Epithelial cell of proximal tubule (primary cell): ENCODE measurements around the gene NTN1. TPM values are rescaled to one million over a fixed set of nuclear protein-coding genes. Genes with fewer than 3 reads are reported as not detected.

ENCODE experiments used
- DNase-seq: peaks from one replicate; pipeline ENCODE4 v3.0.0-alpha.2; 2011; ENCODE audit warnings: low read depth
- H3K4me3 ChIP-seq: 2 replicates; pipeline ENCODE4 v1.5.1; 2011; ENCODE audit warnings: low read depth, mild to moderate bottlenecking, low read length
- total RNA-seq: library from RNA; depleted of rRNA; stranded (reverse); fragments of >200 nt; gene quantifications from 2 replicates; pipeline ENCODE4 v1.2.3, GENCODE V29; 2015
- TF ChIP-seq, protein P1 (sequence below): conservative IDR thresholded peaks from 2 replicates; pipeline ENCODE4 v1.5.1; 2012; ENCODE audit warnings: low read depth, mild to moderate bottlenecking, low read length

Gene NTN1
- total RNA-seq, 1 donor from 2014 or later = 1.3 TPM

- no peak overlapping the region for H3K4me3 ChIP-seq
- TF ChIP-seq, protein P1, sequence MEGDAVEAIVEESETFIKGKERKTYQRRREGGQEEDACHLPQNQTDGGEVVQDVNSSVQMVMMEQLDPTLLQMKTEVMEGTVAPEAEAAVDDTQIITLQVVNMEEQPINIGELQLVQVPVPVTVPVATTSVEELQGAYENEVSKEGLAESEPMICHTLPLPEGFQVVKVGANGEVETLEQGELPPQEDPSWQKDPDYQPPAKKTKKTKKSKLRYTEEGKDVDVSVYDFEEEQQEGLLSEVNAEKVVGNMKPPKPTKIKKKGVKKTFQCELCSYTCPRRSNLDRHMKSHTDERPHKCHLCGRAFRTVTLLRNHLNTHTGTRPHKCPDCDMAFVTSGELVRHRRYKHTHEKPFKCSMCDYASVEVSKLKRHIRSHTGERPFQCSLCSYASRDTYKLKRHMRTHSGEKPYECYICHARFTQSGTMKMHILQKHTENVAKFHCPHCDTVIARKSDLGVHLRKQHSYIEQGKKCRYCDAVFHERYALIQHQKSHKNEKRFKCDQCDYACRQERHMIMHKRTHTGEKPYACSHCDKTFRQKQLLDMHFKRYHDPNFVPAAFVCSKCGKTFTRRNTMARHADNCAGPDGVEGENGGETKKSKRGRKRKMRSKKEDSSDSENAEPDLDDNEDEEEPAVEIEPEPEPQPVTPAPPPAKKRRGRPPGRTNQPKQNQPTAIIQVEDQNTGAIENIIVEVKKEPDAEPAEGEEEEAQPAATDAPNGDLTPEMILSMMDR = no peak
- DNase-seq = no peak
Observed at GRCh38 chr17:9080983-9081382, 59.7 kb downstream of the NTN1 start.

GRCh38 chr17:9086577-9086976 is 65.3 kb downstream of the NTN1 start:
- DNase-seq = no peak
- TF ChIP-seq, protein P1 = no peak
- H3K4me3 ChIP-seq = no peak overlapping the region

- no peak for DNase-seq
- TF ChIP-seq, protein P1 = no peak
- H3K4me3 ChIP-seq = no peak overlapping the region
Observed at GRCh38 chr17:9087921-9088320, 66.6 kb downstream of the NTN1 start.

DNA sequence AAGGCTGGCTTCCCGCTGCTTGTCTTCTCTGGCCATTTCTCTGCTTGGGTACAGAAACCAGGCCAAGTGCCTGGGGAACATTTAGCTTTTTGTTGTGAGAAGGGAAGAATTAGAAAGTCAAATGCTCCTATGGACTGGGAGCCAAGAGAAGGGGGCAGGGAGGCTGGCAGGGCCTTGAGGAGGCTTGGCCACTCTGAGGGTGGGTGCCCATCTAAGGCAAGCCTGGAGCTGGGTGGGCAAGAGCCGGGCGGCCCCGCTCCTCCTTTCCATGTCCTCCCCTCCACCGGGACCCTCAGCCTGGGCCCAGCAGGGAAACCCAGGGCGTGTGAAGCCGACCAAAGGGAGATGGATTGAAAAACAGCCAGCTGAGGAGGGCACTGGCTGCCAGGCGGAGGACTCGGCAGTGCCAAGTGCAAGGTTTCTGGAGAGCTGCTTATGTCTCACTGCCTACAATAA is 69.4 kb downstream of the NTN1 start:
- no peak for DNase-seq
- TF ChIP-seq, protein P1 = no peak
- H3K4me3 ChIP-seq = no peak overlapping the region

DNA sequence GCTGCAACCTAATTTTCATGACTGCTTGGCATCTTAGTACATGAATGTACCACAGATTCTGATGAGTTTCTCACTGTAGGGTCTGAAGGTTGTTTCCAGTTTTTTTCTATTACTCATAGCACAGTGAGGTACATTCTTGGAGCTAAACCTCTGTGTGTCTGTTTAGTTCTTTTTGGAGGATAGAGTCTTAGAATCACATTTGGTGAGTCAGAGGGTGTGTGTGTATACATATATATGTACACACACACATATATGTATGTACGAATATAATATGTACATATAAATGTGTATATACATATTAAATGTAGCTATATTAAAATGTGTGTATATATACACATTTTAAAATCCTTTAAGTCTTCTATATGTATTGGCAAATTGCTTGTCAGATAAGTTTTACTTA is 72.9 kb downstream of the NTN1 start:
- no peak overlapping the region for H3K4me3 ChIP-seq
- TF ChIP-seq, protein P1 = no peak
- no peak for DNase-seq

DNA sequence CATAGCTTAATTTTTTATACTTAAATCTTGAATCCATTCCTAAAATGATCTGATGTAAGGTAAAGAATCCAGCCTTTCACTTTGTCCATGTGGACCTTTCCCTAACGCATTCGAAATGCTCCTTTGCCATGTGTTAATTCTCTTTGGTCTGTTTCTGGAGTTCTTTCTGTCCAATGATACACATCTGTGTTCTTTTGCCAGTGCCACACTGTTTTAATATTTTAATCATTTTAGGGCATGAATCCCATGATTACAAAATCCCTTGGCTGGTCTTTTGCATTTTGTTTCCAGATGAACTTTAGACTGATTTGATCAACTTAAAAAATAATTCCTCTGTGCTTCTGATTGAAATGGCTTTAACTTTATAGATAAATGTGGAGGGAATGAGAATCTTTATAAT is 74.1 kb downstream of the NTN1 start:
- TF ChIP-seq, protein P1 = no peak
- no peak for DNase-seq

GRCh38 chr17:9098242-9098825 is 77.0 kb downstream of the NTN1 start:
- H3K4me3 ChIP-seq = no peak overlapping the region
- no peak for DNase-seq
- TF ChIP-seq, protein P1 = no peak

More for the DNA sequence above, 74.1 kb downstream of the NTN1 start:
- H3K4me3 ChIP-seq = no peak overlapping the region
